GM12878 (cell line): ENCODE data around the gene TMEM150B. TPM values are rescaled to one million over a fixed set of nuclear protein-coding genes. Genes with fewer than 3 reads are reported as not detected.
A peak's percentile ranks its signal among the peaks of the same experiment; 100 is the strongest.

ENCODE experiments used
- ATAC-seq: fragments of 200-7000 bp; cut with Tn5 transposase; 3 replicates; pipeline ENCODE4 v1.9.1; 2020; ENCODE audit warnings: mild to moderate bottlenecking, moderate library complexity
- BruUV-seq: library from RNA; stranded (reverse); fragments of 400-500 nt; replicated peaks from 2 replicates; lab custom pipeline; 2021; lab: Mats Ljungman, UMichigan
- CTCF ChIA-PET: fragments of 300-600 bp; sonication (Branson Sonifier 250); formaldehyde crosslinking; extraction: SDS; loops from one replicate; lab custom pipeline; 2021; ENCODE audit warnings: inconsistent platforms; lab: Yijun Ruan, JAX
- POLR2A ChIA-PET: fragments of 350-600 bp; formaldehyde crosslinking; extraction: SDS; loops from one replicate; lab custom pipeline; 2021; ENCODE audit warnings: inconsistent platforms; lab: Charles Lee
- RAD21 ChIA-PET: fragments of 300-600 bp; sonication (Branson Sonifier 250); formaldehyde crosslinking; loops from one replicate; lab custom pipeline; 2023; ENCODE audit warnings: antibody characterized with exemption; ENCODE audit not compliant: unreplicated experiment; lab: Charles Lee
- SMC1A ChIA-PET: fragments of 300-600 bp; sonication (Branson Sonifier 250); formaldehyde crosslinking; loops from one replicate; lab custom pipeline; 2023; ENCODE audit not compliant: unreplicated experiment, uncharacterized antibody; lab: Charles Lee
- DNase-seq: peaks from one replicate; pipeline ENCODE4 v3.0.0-alpha.2; 2011; ENCODE audit warnings: low read depth, low spot score
- FAIRE-seq: peaks from 3 replicates; lab custom pipeline; 2011; peaks lifted over from hg19 to GRCh38; lab: Jason Lieb, UNC
- H2AFZ ChIP-seq: 2 replicates; pipeline ENCODE4 v1.6.0; 2011; ENCODE audit warnings: low read depth, low read length, control low read depth; ENCODE audit not compliant: control insufficient read depth
- H3K27ac ChIP-seq: 2 replicates; pipeline ENCODE4 v1.5.1; 2011; ENCODE audit warnings: control low read depth; ENCODE audit not compliant: control insufficient read depth, insufficient read depth
- H3K27me3 ChIP-seq, 2 experiments: replicated peaks in 1 of 2; 2 replicates each; pipeline versions ENCODE4 v1.6.0 to v1.6.1; 2011; ENCODE audit warnings: low read length in 1 of 2; ENCODE audit not compliant: control insufficient read depth in 2 of 2, insufficient read depth in 2 of 2
- H3K36me3 ChIP-seq, 2 experiments: 2 replicates each; pipeline ENCODE4 v1.5.1; 2011; ENCODE audit warnings: low read length in 1 of 2; ENCODE audit not compliant: control insufficient read depth in 2 of 2, insufficient read depth in 2 of 2
- H3K4me1 ChIP-seq: 2 replicates; pipeline ENCODE4 v1.6.1; 2011; ENCODE audit warnings: mild to moderate bottlenecking, low read length, moderate library complexity, mixed read lengths; ENCODE audit not compliant: control insufficient read depth, insufficient read depth
- H3K4me2 ChIP-seq: 2 replicates; pipeline ENCODE4 v1.6.0; 2011; ENCODE audit warnings: control low read depth; ENCODE audit not compliant: control insufficient read depth, insufficient read depth
- H3K4me3 ChIP-seq: fragments of 200-600 bp; sonication (generic); 2 replicates; pipeline ENCODE4 v1.5.1; 2016
- H3K79me2 ChIP-seq: 2 replicates; pipeline ENCODE4 v1.6.0; 2011; ENCODE audit warnings: low read length; ENCODE audit not compliant: control insufficient read depth, insufficient read depth
- H3K9ac ChIP-seq: 2 replicates; pipeline ENCODE4 v1.8.0; 2011; ENCODE audit warnings: low read length, control low read depth, mixed read lengths; ENCODE audit not compliant: control insufficient read depth, insufficient read depth
- H3K9me3 ChIP-seq: replicated peaks from 3 replicates; pipeline ENCODE4 v1.5.1; 2011; ENCODE audit warnings: mild to moderate bottlenecking, low read length; ENCODE audit not compliant: control insufficient read depth, insufficient read depth
- H4K20me1 ChIP-seq: 2 replicates; pipeline ENCODE4 v1.6.0; 2011; ENCODE audit not compliant: control insufficient read depth, insufficient read depth
- BRCA1 ChIP-seq: IDR thresholded peaks from 2 replicates; pipeline ENCODE4 v1.6.1; 2011; ENCODE audit warnings: low read depth, low read length, improper control_type of control experiment
- CBX3 ChIP-seq: fragments of 200-600 bp; sonication (generic); IDR thresholded peaks from 2 replicates; pipeline ENCODE4 v1.6.1; 2016; ENCODE audit warnings: low read depth, borderline replicate concordance
- CEBPZ ChIP-seq: fragments of 150-350 bp; IDR thresholded peaks from 2 replicates; pipeline ENCODE4 v1.6.1; 2016; ENCODE audit warnings: low read depth, low read length
- CREM ChIP-seq: IDR thresholded peaks from 2 replicates; pipeline ENCODE4 v1.6.1; 2014; ENCODE audit warnings: antibody characterized with exemption, low read depth
- HDAC2 ChIP-seq: fragments of 200-600 bp; sonication (generic); IDR thresholded peaks from 2 replicates; pipeline ENCODE4 v1.6.1; 2017
- IKZF1 ChIP-seq: fragments of 450-650 bp; conservative IDR thresholded peaks from 2 replicates; pipeline ENCODE4 v1.6.1; 2017; ENCODE audit warnings: antibody characterized with exemption, mild to moderate bottlenecking
- JUND ChIP-seq: IDR thresholded peaks from 2 replicates; pipeline ENCODE4 v1.6.1; 2012; ENCODE audit warnings: low read depth, mild to moderate bottlenecking, low read length, improper control_type of control experiment, moderate library complexity
- MYB ChIP-seq: fragments of 150-350 bp; IDR thresholded peaks from 2 replicates; pipeline ENCODE4 v1.6.1; 2014; ENCODE audit warnings: mild to moderate bottlenecking, low read depth, low read length, borderline replicate concordance
- NR2C2 ChIP-seq: IDR thresholded peaks from 2 replicates; pipeline ENCODE4 v1.6.1; 2011; ENCODE audit warnings: borderline replicate concordance, low read depth; ENCODE audit not compliant: control insufficient read depth, insufficient read length
- NR2F1 ChIP-seq: fragments of 450-650 bp; conservative IDR thresholded peaks from 2 replicates; pipeline ENCODE4 v1.6.1; 2017; ENCODE audit warnings: mild to moderate bottlenecking
- PML ChIP-seq: IDR thresholded peaks from 2 replicates; pipeline ENCODE4 v1.6.1; 2012; ENCODE audit warnings: low read length, inconsistent platforms
- RELA ChIP-seq: fragments of 450-650 bp; IDR thresholded peaks from 2 replicates; pipeline ENCODE4 v1.8.0; 2014; ENCODE audit warnings: borderline replicate concordance; ENCODE audit not compliant: partially characterized antibody
- SMC3 ChIP-seq: IDR thresholded peaks from 2 replicates; pipeline ENCODE4 v1.6.1; 2011; ENCODE audit warnings: low read length, improper control_type of control experiment, borderline replicate concordance
- SPI1 ChIP-seq: IDR thresholded peaks from 2 replicates; pipeline ENCODE4 v1.6.1; 2011; ENCODE audit warnings: low read depth, mild to moderate bottlenecking, low read length, moderate library complexity, borderline replicate concordance; ENCODE audit not compliant: insufficient read depth
- YY1 ChIP-seq: IDR thresholded peaks from 2 replicates; pipeline ENCODE4 v1.6.1; 2011; ENCODE audit warnings: low read depth, mild to moderate bottlenecking, low read length
- ZBTB11 ChIP-seq: fragments of 450-650 bp; formaldehyde crosslinking; IDR thresholded peaks from 2 replicates; pipeline ENCODE4 v1.5.0; 2022; ENCODE audit warnings: mild to moderate bottlenecking, missing genetic modification characterization
- ZNF622 ChIP-seq: fragments of 450-650 bp; IDR thresholded peaks from 2 replicates; pipeline ENCODE4 v1.6.1; 2017; ENCODE audit warnings: mild to moderate bottlenecking, inconsistent platforms
- WGBS: methylation state at CpG from one replicate; pipeline ENCODE4 v1.1.6; 2016; ENCODE audit warnings: low lambda C conversion rate; ENCODE audit not compliant: insufficient replicate concordance, insufficient coverage; ENCODE audit errors: missing lambda C conversion rate; 5-methylcytosine and 5-hydroxymethylcytosine counted together
- in situ Hi-C: fragments of 300-500 bp; cut with MboI; formaldehyde crosslinking; loops from 9 replicates; pipeline ENCODE4 v1.14.3; 2018; ENCODE audit warnings: mixed read lengths
- intact Hi-C: fragments of 100-400 bp; cut with micrococcal nuclease; formaldehyde crosslinking; loops from one replicate; pipeline ENCODE4 v1.14.2; 2022; ENCODE audit not compliant: unreplicated experiment
- polyA plus RNA-seq, 11 experiments: library from polyadenylated mRNA; depleted of rRNA in 4 of 11; unstranded in 6 of 11; stranded (reverse) in 5 of 11; fragments of >200 nt; fragmentation: Nextera tagmentation in 4 of 11; fragmentation: Illumina TruSeq in 1 of 11; extraction: Ambion mirVana in 4 of 11; extraction: Trizol in 1 of 11; gene quantifications; 1 replicate in 1 of 11; 2 replicates in 10 of 11; pipeline versions ENCODE4 v1.2.1 to v1.2.3, GENCODE V29; 2011 to 2016; ENCODE audit warnings: inconsistent platforms in 2 of 11, missing spikeins in 2 of 11, low read depth in 1 of 11
- total RNA-seq, 4 experiments: library from RNA; depleted of rRNA in 3 of 4; stranded (reverse); fragments of >200 nt in 3 of 4; fragmentation: Illumina TruSeq in 1 of 4; extraction: Trizol in 1 of 4; gene quantifications; 2 replicates each; pipeline versions ENCODE4 v1.2.1 to v1.2.3, GENCODE V29; 2013 to 2021

Gene TMEM150B
- total and polyA plus RNA-seq, 10 of the 15 experiments (the other 5 are each of a cell fraction or from before 2014, with no cell fraction given) = 0.09 to 0.23 (median 0.18) TPM; not detected in 6

- TF ChIP-seq RELA (no peak), ZBTB11 (CRISPR knock-in tag) (no peak), CREM (peak; percentile 76), IKZF1 (peak; percentile 52), NR2C2 (no peak)
Observed at GRCh38 chr19:55304279-55304978, 20.7 kb downstream of the TMEM150B start (continued).

- H4K20me1 ChIP-seq = no peaks in the 10 kb centered on the region; the same call in 1 of the 2 replicates
- intact Hi-C loops (loop anchor here (5.0 kb wide), 1 partner anchor 79 kb away; the partner anchor contains the start of gene TMEM238), in situ Hi-C loops (no loop called here)
- H3K79me2 ChIP-seq = no peaks in the 10 kb centered on the region
- H3K4me1 ChIP-seq = peaks cover 10% of the 10 kb centered on the region
- DNase-seq (no peak), ATAC-seq (no peak), FAIRE-seq (no peak)
- H3K9me3 ChIP-seq = no peaks in the 10 kb centered on the region
- H3K9ac ChIP-seq = no peak overlapping the region
- no peaks in the 10 kb centered on the region for H3K27me3 ChIP-seq
- POLR2A ChIA-PET = interaction anchor here (0.9 kb wide), 1 partner anchor 36 kb away, joined by 4 read pairs; the partner anchor contains the start of gene KMT5C
- no peak overlapping the region for H3K27ac ChIP-seq
- H2AFZ ChIP-seq = no peak overlapping the region
- 91% methylated on average over 11 of the region's 11 CpGs for WGBS
- SMC1A ChIA-PET = interaction anchor here (1.0 to 3.5 kb wide), 2 partner anchors 12 to 80 kb away, joined by 3 to 22 read pairs; partner anchors contain the start of gene TMEM238
- RAD21 ChIA-PET = interaction anchor here (2.8 kb wide), 1 partner anchor 80 kb away, joined by 28 read pairs; the partner anchor contains the start of gene TMEM238
- no TSS peak for BruUV-seq
- CTCF ChIA-PET = interaction anchor here (1.0 to 3.8 kb wide), 6 partner anchors 9 to 201 kb away, joined by 3 to 49 read pairs (median 12); partner anchors contain the start of gene TMEM238
- H3K4me3 ChIP-seq = no peak overlapping the region
- no peak overlapping the region for H3K4me2 ChIP-seq
- H3K36me3 ChIP-seq = no peaks in the 10 kb centered on the region
- TF ChIP-seq SPI1 (no peak), JUND (no peak), PML (no peak), CEBPZ (no peak), CBX3 (no peak), YY1 (no peak), BRCA1 (no peak), MYB (no peak), NR2F1 (no peak), SMC3 (no peak), ZNF622 (no peak), HDAC2 (no peak)
Observed at GRCh38 chr19:55303477-55303876, 21.7 kb downstream of the TMEM150B start.
